Upper lobe of left lung (tissue), 6 donors: ENCODE measurements around the gene ZDHHC11B. TPM values are rescaled to one million over a fixed set of nuclear protein-coding genes. Genes with fewer than 3 reads are reported as not detected.

ENCODE experiments used
- ATAC-seq, 2 donors: fragments of 200-7000 bp; cut with Tn5 transposase; one replicate each; pipeline ENCODE4 v1.9.1; 2022; ENCODE audit warnings: mild to moderate bottlenecking in 2 of 2, moderate library complexity in 2 of 2; ENCODE audit not compliant: low FRiP score in 2 of 2
- DNase-seq, 2 donors: peaks; one replicate each; pipeline ENCODE4 v3.0.0-alpha.2; 2019 to 2020
- H3K27ac ChIP-seq, 4 donors: fragments of 200-600 bp; sonication (generic); one replicate each; pipeline ENCODE4 v1.5.1; 2016 to 2019
- H3K27me3 ChIP-seq, 4 donors: fragments of 200-600 bp; sonication (generic); one replicate each; pipeline ENCODE4 v1.5.1; 2017 to 2019
- H3K36me3 ChIP-seq, 4 donors: fragments of 200-600 bp; sonication (generic); one replicate each; pipeline ENCODE4 v1.5.1; 2016 to 2019
- H3K4me1 ChIP-seq, 4 donors: fragments of 200-600 bp; sonication (generic); one replicate each; pipeline ENCODE4 v1.5.1; 2018 to 2019
- H3K4me3 ChIP-seq, 4 donors: fragments of 200-600 bp; sonication (generic); one replicate each; pipeline ENCODE4 v1.5.1; 2017 to 2019; ENCODE audit warnings: mild to moderate bottlenecking in 2 of 4, moderate library complexity in 1 of 4
- H3K9me3 ChIP-seq, 4 donors: fragments of 200-600 bp; sonication (generic); one replicate each; pipeline ENCODE4 v1.5.1; 2018 to 2019
- EP300 ChIP-seq, 4 donors: sonication (generic); formaldehyde crosslinking; IDR thresholded peaks; one replicate each; pipeline ENCODE4 v1.5.1; 2017; ENCODE audit warnings: antibody characterized with exemption in 4 of 4, control low read depth in 2 of 4
- POLR2A ChIP-seq, 4 donors: fragments of 450-650 bp; IDR thresholded peaks; one replicate each; pipeline ENCODE4 v1.5.1; 2016 to 2017; ENCODE audit warnings: antibody characterized with exemption in 4 of 4, mild to moderate bottlenecking in 2 of 4
- POLR2AphosphoS5 ChIP-seq, 2 donors: sonication (generic); formaldehyde crosslinking; IDR thresholded peaks; one replicate each; pipeline ENCODE4 v1.5.1; 2017; ENCODE audit warnings: antibody characterized with exemption in 2 of 2
- WGBS, 2 donors: methylation state at CpG; one replicate each; pipeline ENCODE4 v1.1.5; 2017 to 2018; 5-methylcytosine and 5-hydroxymethylcytosine counted together
- total RNA-seq, 6 donors: library from RNA; depleted of rRNA in 4 of 6; stranded (reverse); fragments of >200 nt in 4 of 6; gene quantifications; one replicate each; pipeline versions ENCODE4 v1.1.0 to v1.2.1, GENCODE V29; 2016 to 2021
- TF ChIP-seq, protein P1 (sequence below), 6 experiments: fragments of 450-650 bp in 4 of 6; fragments of 200-600 bp in 2 of 6; sonication (generic) in 2 of 6; IDR thresholded peaks; one replicate each; pipeline ENCODE4 v1.5.1; 2016 to 2019; ENCODE audit warnings: antibody characterized with exemption in 6 of 6
- donor health status: DM: no; HTN: no; CAD: no; lungs with moderate emphysema.
- donor health status: DM: no; HTN: yes; CAD: no; lungs with severe emphysema.

The ZDHHC11B gene
- total RNA-seq, 6 donors from 2014 or later: 7.4 to 40.8 (median 13.1) TPM

DNA sequence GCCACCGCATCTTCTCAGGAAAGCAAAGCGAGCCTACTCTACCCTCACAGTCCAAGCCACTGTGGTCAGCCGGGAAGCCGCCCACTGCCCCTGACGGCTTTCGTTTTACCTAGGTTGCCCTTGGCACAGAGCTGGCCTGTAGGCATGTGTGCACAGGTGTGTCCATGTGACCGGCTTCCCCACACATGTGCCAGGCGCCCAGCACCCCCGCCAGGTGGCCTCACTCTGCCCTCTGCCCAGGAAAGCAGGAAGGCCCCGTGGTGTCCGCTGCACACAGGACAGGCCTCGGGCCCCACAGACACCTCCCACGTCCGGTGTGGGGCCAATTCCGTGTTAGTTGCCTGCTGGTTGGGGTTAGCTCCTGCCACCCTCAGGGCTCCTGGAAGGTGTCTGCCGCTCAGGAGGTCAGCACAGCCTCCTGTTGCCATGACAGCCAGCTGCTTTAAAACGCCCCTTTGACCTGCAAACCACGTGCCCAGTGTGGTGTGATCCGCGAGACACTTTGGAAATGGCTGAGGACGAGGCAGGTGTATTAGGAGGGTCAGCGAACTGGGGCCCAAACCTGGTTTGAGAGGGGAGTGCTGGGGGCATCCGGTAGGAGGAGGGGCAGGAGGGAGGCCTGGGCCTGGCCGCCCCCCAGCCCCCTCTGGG is 120.1 kb downstream of the ZDHHC11B start:
- 89 to 93% methylated on average over 12 to 24 of the region's 24 CpGs for WGBS, 2 donors
- Histone ChIP-seq H3K27ac (no peak overlapping the region), H3K4me3 (no peak overlapping the region), H3K4me1 (no peaks in the 10 kb centered on the region), H3K27me3 (no peaks in the 10 kb centered on the region), H3K36me3 (peaks cover 0 to 71% (median 37%) of the 10 kb centered on the region in 4 donors), H3K9me3 (no peaks in the 10 kb centered on the region)
- ATAC-seq (no peak), DNase-seq (peak; percentile 19 to 72)
- TF ChIP-seq POLR2AphosphoS5 (IDR thresholded peaks at IDR 0.05) (no peak), EP300 (IDR thresholded peaks at IDR 0.05) (no peak), POLR2A (IDR thresholded peaks at IDR 0.05) (no peak)
- TF ChIP-seq, protein P1, sequence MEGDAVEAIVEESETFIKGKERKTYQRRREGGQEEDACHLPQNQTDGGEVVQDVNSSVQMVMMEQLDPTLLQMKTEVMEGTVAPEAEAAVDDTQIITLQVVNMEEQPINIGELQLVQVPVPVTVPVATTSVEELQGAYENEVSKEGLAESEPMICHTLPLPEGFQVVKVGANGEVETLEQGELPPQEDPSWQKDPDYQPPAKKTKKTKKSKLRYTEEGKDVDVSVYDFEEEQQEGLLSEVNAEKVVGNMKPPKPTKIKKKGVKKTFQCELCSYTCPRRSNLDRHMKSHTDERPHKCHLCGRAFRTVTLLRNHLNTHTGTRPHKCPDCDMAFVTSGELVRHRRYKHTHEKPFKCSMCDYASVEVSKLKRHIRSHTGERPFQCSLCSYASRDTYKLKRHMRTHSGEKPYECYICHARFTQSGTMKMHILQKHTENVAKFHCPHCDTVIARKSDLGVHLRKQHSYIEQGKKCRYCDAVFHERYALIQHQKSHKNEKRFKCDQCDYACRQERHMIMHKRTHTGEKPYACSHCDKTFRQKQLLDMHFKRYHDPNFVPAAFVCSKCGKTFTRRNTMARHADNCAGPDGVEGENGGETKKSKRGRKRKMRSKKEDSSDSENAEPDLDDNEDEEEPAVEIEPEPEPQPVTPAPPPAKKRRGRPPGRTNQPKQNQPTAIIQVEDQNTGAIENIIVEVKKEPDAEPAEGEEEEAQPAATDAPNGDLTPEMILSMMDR (IDR thresholded peaks at IDR 0.05): no peak

DNA sequence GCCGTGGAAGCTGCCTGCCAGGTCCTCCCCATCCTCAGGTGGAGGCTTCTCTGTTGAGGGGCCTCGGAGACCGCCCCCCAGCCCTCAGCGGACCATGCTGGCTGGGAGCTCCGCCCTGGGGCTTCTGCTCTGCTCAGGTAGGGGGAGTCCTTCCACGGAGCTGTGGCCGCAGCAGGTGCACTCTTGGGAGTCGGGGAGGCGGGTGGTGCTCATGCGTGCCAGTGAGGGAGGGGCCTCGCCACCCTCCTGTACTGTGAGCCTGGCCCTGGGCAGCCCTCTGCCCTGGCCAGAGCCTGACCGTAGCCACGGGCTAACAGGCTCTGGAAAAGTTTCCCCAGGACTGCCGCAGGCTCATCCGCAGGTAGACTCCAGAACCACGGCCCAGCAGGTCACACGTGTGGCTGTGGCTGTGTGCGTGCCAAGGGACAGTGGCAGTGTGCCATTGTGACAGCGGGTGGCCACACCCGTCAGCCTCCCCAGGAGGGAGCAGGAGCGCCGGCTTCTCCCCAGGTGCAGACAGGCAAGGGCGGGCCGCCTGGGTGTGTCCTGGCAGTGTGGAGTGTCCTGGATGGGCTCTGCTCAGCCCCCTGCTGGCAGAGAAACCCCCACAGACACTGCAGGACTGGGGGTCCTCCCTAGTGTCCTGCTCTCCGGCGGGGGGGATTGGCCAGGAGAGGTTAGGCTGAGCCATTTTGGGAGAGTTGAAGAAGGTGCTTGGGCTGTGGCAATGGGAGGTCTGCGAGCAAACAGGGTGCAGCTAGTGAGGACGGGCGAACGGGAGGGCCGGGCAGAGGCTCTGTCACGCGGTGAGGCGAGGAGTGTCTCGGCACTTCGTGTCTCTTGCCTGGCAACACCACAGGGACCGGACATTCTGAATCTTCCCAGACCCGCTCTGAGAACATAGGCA is 120.8 kb downstream of the ZDHHC11B start:
- Histone ChIP-seq H3K27ac (no peak overlapping the region), H3K27me3 (no peaks in the 10 kb centered on the region), H3K4me3 (no peak overlapping the region), H3K36me3 (peaks cover 0 to 71% (median 38%) of the 10 kb centered on the region in 4 donors), H3K4me1 (no peaks in the 10 kb centered on the region), H3K9me3 (no peaks in the 10 kb centered on the region)
- WGBS, 2 donors: 95 to 96% methylated on average over 31 to 38 of the region's 38 CpGs
- TF ChIP-seq EP300 (IDR thresholded peaks at IDR 0.05): no peak
- TF ChIP-seq, protein P1 (IDR thresholded peaks at IDR 0.05): peak in 1 of 6 experiments; percentile 9
- DNase-seq: peak; percentile 19 to 68
- peak in 1 of 2 donors; percentile 25 for ATAC-seq

DNA sequence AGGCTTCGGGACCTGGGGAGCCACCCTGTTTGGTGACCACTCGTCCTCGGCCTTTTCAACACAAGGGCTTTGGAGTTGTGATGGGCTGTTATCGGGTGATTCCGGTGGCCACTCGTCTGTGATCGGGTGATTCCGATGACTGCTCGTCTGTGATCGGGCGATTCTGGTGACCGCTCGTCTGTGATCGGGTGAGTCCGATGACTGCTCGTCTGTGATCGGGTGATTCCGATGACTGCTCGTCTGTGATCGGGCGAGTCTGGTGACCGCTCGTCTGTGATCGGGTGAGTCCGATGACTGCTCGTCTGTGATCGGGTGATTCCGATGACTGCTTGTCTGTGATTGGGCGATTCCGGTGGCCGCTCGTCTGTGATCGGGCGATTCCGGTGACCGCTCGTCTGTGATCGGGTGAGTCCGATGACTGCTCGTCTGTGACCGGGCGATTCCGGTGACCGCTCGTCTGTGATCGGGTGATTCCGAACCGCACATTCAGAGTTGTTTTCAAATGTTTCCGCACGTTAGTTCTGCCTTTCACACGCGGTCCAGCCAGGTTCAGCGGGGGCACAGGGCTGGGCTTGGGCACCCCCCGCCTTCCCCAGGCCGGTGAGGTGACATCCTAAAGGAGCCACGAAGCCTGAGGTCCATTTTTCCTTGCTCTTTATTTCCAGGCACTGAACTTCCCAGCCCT is 121.6 kb downstream of the ZDHHC11B start:
- no peaks in the 10 kb centered on the region for H3K9me3 ChIP-seq
- ATAC-seq (no peak), DNase-seq (peak; percentile 16 to 62)
- H3K4me3 ChIP-seq: no peak overlapping the region
- no peak for TF ChIP-seq EP300 (IDR thresholded peaks at IDR 0.05)
- no peak for TF ChIP-seq POLR2A (IDR thresholded peaks at IDR 0.05)
- no peak for TF ChIP-seq POLR2AphosphoS5 (IDR thresholded peaks at IDR 0.05)
- TF ChIP-seq, protein P1 (IDR thresholded peaks at IDR 0.05): no peak
- no peaks in the 10 kb centered on the region for H3K4me1 ChIP-seq
- H3K27ac ChIP-seq: no peak overlapping the region
- no peaks in the 10 kb centered on the region for H3K27me3 ChIP-seq
- WGBS, 2 donors: 96 to 97% methylated on average over 56 of the region's 56 CpGs
- peaks cover 0 to 71% (median 38%) of the 10 kb centered on the region in 4 donors for H3K36me3 ChIP-seq

DNA sequence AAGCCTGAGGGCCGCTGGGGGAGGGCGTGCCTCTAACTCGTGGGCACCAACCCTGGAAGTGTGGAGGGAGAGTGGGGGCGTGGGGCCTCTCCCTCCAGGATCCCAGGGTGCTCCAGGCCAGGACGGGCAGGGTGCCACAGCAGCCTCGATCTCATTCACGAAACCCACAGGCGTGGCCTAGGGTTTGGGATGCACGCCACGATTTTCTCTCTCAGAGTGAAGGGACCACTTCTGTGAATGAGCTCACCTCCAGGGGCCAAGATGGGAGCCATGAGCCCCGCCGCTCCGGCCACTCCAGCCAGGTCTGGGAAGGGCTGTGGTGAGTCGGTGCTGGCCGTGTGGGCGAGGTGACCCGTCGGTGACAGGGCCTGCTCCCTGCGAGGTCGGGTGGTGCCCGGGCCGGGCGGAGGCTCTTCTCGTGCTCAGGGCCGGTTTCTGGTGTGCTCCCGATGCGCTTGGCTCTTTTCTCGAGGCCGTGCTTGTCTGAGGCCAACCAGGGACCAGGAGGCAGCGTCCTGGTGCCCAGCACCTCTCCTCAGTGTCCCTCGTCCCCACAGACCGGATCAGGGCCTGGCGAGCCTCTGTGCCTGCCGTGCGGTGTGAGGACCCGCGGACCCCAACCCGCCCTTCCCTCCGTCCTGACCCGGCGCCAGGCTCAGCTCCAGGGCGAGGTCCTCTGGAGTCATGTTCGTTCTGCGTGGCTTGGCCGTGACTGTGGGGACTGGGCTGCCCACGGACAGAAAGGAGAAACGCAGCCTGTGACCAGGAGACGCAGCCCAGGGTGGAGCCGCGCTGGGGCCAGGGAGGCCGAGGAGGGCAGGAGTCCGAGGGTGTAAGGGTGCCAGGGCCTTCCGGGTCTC is 122.4 kb downstream of the ZDHHC11B start:
- ATAC-seq: no peak
- WGBS, 2 donors: 96 to 97% methylated on average over 29 to 52 of the region's 53 CpGs
- H3K4me3 ChIP-seq: no peak overlapping the region
- TF ChIP-seq POLR2AphosphoS5 (IDR thresholded peaks at IDR 0.05): no peak
- TF ChIP-seq, protein P1 (IDR thresholded peaks at IDR 0.05): no peak
- TF ChIP-seq POLR2A (IDR thresholded peaks at IDR 0.05): no peak
- TF ChIP-seq EP300 (IDR thresholded peaks at IDR 0.05): no peak
- no peaks in the 10 kb centered on the region for H3K9me3 ChIP-seq
- H3K27me3 ChIP-seq: no peaks in the 10 kb centered on the region
- H3K27ac ChIP-seq: no peak overlapping the region
- H3K4me1 ChIP-seq: no peaks in the 10 kb centered on the region
- peak in 1 of 2 donors; percentile 82 for DNase-seq
- H3K36me3 ChIP-seq: peaks cover 0 to 79% (median 38%) of the 10 kb centered on the region in 4 donors
